Stomach (tissue), 4 donors: ENCODE data around the gene SERAC1.
"Not testable (repeated sequence)": the region's sequence is repeated elsewhere in the genome, so short reads cannot be mapped to it uniquely, and the experiment has no call there.

Source experiments
- EP300 ChIP-seq: sonication (generic); formaldehyde crosslinking; IDR thresholded peaks from one replicate; pipeline ENCODE4 v1.6.1; 2017; ENCODE audit warnings: antibody characterized with exemption
- POLR2A ChIP-seq, 4 donors: fragments of 450-650 bp; IDR thresholded peaks; one replicate each; pipeline ENCODE4 v1.6.1; 2016; ENCODE audit warnings: antibody characterized with exemption in 4 of 4, control low read depth in 2 of 4, mild to moderate bottlenecking in 1 of 4, moderate library complexity in 1 of 4
- POLR2AphosphoS5 ChIP-seq, 3 donors: sonication (generic); formaldehyde crosslinking; IDR thresholded peaks; one replicate each; pipeline ENCODE4 v1.6.1; 2016; ENCODE audit warnings: antibody characterized with exemption in 3 of 3
- TF ChIP-seq, protein P1 (sequence below), 7 experiments: fragments of 450-650 bp in 4 of 7; fragments of 200-600 bp in 3 of 7; sonication (generic) in 3 of 7; IDR thresholded peaks; one replicate each; pipeline ENCODE4 v1.5.1; 2016 to 2019; ENCODE audit warnings: antibody characterized with exemption in 7 of 7, control low read depth in 2 of 7, mild to moderate bottlenecking in 1 of 7

DNA sequence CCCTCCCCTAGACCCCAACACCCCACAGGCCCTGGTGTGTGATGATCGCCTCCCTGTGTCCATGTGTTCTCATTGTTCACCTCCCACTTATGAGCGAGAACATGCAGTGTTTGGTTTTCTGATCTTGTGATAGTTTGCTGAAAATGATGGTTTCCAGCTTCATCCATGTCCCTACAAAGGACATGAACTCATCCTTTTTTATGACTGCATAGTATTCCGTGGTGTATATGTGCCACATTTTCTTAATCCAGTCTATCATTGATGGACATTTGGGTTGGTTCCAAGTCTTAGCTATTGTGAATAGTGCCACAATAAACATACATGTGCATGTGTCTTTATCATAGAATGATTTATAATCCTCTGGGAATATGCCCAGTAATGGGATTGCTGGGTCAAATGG is 9.7 kb upstream of the SERAC1 start:
- TF ChIP-seq, protein P1, sequence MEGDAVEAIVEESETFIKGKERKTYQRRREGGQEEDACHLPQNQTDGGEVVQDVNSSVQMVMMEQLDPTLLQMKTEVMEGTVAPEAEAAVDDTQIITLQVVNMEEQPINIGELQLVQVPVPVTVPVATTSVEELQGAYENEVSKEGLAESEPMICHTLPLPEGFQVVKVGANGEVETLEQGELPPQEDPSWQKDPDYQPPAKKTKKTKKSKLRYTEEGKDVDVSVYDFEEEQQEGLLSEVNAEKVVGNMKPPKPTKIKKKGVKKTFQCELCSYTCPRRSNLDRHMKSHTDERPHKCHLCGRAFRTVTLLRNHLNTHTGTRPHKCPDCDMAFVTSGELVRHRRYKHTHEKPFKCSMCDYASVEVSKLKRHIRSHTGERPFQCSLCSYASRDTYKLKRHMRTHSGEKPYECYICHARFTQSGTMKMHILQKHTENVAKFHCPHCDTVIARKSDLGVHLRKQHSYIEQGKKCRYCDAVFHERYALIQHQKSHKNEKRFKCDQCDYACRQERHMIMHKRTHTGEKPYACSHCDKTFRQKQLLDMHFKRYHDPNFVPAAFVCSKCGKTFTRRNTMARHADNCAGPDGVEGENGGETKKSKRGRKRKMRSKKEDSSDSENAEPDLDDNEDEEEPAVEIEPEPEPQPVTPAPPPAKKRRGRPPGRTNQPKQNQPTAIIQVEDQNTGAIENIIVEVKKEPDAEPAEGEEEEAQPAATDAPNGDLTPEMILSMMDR (IDR thresholded peaks at IDR 0.05), result not testable (repeated sequence)
- TF ChIP-seq POLR2A (IDR thresholded peaks at IDR 0.05); POLR2AphosphoS5 (IDR thresholded peaks at IDR 0.05); EP300: not testable (repeated sequence)
